GM12878 (cell line): Measurements from ENCODE around the gene CBARP. TPM values are rescaled to one million over a fixed set of nuclear protein-coding genes. Genes with fewer than 3 reads are reported as not detected.

ENCODE experiments used
- CBX3 ChIP-seq: fragments of 200-600 bp; sonication (generic); IDR thresholded peaks from 2 replicates; pipeline ENCODE4 v1.6.1; 2016; ENCODE audit warnings: low read depth, borderline replicate concordance
- CUX1 ChIP-seq: IDR thresholded peaks from 2 replicates; pipeline ENCODE4 v1.6.1; 2012; ENCODE audit warnings: improper control_type of control experiment, low read depth, low read length; ENCODE audit not compliant: insufficient replicate concordance
- DPF2 ChIP-seq: fragments of 450-650 bp; IDR thresholded peaks from 2 replicates; pipeline ENCODE4 v1.6.1; 2017; ENCODE audit warnings: mild to moderate bottlenecking
- E2F8 ChIP-seq: fragments of 450-650 bp; IDR thresholded peaks from 2 replicates; pipeline ENCODE4 v1.6.1; 2018; ENCODE audit warnings: mild to moderate bottlenecking, low read depth, moderate library complexity; ENCODE audit not compliant: partially characterized antibody
- FOS ChIP-seq: IDR thresholded peaks from 3 replicates; pipeline ENCODE4 v1.6.1; 2011; ENCODE audit warnings: borderline replicate concordance; ENCODE audit not compliant: insufficient read length; ENCODE audit errors: extremely low read depth
- IKZF1 ChIP-seq: fragments of 450-650 bp; conservative IDR thresholded peaks from 2 replicates; pipeline ENCODE4 v1.6.1; 2017; ENCODE audit warnings: antibody characterized with exemption, mild to moderate bottlenecking
- MXI1 ChIP-seq: fragments of 150-350 bp; IDR thresholded peaks from 2 replicates; pipeline ENCODE4 v1.6.1; 2011; ENCODE audit warnings: low read depth, mild to moderate bottlenecking, inconsistent platforms, low read length, improper control_type of control experiment
- NFXL1 ChIP-seq: fragments of 450-650 bp; IDR thresholded peaks from 2 replicates; pipeline ENCODE4 v1.6.1; 2017; ENCODE audit warnings: antibody characterized with exemption, mild to moderate bottlenecking, borderline replicate concordance
- POLR2A ChIP-seq: IDR thresholded peaks from 2 replicates; pipeline ENCODE4 v1.6.1; 2011; ENCODE audit warnings: low read depth, mild to moderate bottlenecking, low read length
- RAD21 ChIP-seq: IDR thresholded peaks from 2 replicates; pipeline ENCODE4 v1.6.1; 2011; ENCODE audit warnings: mild to moderate bottlenecking, low read depth, low read length, moderate library complexity; ENCODE audit not compliant: insufficient read depth
- REST ChIP-seq: IDR thresholded peaks from 2 replicates; pipeline ENCODE4 v1.6.1; 2012; ENCODE audit warnings: mild to moderate bottlenecking, low read depth, low read length
- RFX5 ChIP-seq: IDR thresholded peaks from 2 replicates; pipeline ENCODE4 v1.6.1; 2011; ENCODE audit warnings: low read depth, low read length, improper control_type of control experiment
- SREBF1 ChIP-seq: IDR thresholded peaks from 2 replicates; pipeline ENCODE4 v1.6.1; 2012; ENCODE audit warnings: mild to moderate bottlenecking, low read length
- STAT3 ChIP-seq: IDR thresholded peaks from 2 replicates; pipeline ENCODE4 v1.6.1; 2011; ENCODE audit warnings: low read depth, low read length, improper control_type of control experiment
- polyA plus RNA-seq, 11 experiments: library from polyadenylated mRNA; depleted of rRNA in 4 of 11; unstranded in 6 of 11; stranded (reverse) in 5 of 11; fragments of >200 nt; fragmentation: Nextera tagmentation in 4 of 11; fragmentation: Illumina TruSeq in 1 of 11; extraction: Ambion mirVana in 4 of 11; extraction: Trizol in 1 of 11; gene quantifications; 1 replicate in 1 of 11; 2 replicates in 10 of 11; pipeline versions ENCODE4 v1.2.1 to v1.2.3, GENCODE V29; 2011 to 2016; ENCODE audit warnings: inconsistent platforms in 2 of 11, missing spikeins in 2 of 11, low read depth in 1 of 11
- total RNA-seq, 4 experiments: library from RNA; depleted of rRNA in 3 of 4; stranded (reverse); fragments of >200 nt in 3 of 4; fragmentation: Illumina TruSeq in 1 of 4; extraction: Trizol in 1 of 4; gene quantifications; 2 replicates each; pipeline versions ENCODE4 v1.2.1 to v1.2.3, GENCODE V29; 2013 to 2021
- TF ChIP-seq, protein P1 (sequence below): fragments of 450-650 bp; formaldehyde crosslinking; IDR thresholded peaks from 2 replicates; pipeline ENCODE4 v1.5.0; 2022; ENCODE audit warnings: mild to moderate bottlenecking, missing genetic modification characterization

CBARP gene
- total and polyA plus RNA-seq, 10 of the 15 experiments (the other 5 are each of a cell fraction or from before 2014, with no cell fraction given), result 0.04 to 0.59 (median 0.18) TPM; not detected in 3

DNA sequence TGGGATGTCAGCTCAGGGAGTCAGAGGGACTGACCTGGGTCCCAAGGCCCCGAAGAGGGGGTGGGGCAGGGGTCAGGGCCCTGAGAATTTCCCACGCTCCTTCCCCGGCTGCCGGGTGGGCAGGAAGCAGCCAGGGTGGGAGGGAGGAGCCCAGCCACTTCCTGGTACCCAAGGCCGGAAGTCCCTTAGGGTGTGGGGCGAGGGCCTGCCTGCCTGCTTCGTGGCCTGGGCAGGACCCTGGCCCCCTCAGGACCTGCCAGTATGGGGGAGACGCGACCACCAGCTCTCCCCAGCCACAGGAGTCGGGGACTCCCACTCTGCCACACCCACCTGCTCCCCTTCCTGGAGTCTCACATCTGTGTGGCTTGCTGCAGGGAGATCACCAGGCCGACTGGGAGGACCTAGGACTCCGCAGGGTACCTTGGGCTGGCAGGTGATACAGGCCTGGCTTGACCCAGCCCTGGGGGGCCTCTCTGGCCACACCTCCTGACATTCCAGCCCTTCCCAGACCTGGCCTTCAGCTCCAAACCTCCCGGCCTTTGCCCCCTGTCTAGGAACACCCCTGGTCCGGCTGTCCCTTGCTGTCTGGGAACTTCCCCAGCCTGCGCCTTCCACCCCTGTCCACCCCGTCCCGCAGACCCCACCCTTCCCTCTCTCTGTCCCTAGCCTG, 21.5 kb upstream of the CBARP start (continued):
- TF ChIP-seq POLR2A, result peak; percentile 92
- TF ChIP-seq SREBF1, result no peak
- peak; percentile 97 for TF ChIP-seq CUX1
- no peak for TF ChIP-seq STAT3
- no peak for TF ChIP-seq RAD21
- peak; percentile 69 for TF ChIP-seq DPF2
- no peak for TF ChIP-seq FOS
- TF ChIP-seq CBX3, result no peak
- TF ChIP-seq NFXL1, result no peak
- no peak for TF ChIP-seq E2F8
- peak; percentile 93 for TF ChIP-seq IKZF1
- TF ChIP-seq, protein P1, sequence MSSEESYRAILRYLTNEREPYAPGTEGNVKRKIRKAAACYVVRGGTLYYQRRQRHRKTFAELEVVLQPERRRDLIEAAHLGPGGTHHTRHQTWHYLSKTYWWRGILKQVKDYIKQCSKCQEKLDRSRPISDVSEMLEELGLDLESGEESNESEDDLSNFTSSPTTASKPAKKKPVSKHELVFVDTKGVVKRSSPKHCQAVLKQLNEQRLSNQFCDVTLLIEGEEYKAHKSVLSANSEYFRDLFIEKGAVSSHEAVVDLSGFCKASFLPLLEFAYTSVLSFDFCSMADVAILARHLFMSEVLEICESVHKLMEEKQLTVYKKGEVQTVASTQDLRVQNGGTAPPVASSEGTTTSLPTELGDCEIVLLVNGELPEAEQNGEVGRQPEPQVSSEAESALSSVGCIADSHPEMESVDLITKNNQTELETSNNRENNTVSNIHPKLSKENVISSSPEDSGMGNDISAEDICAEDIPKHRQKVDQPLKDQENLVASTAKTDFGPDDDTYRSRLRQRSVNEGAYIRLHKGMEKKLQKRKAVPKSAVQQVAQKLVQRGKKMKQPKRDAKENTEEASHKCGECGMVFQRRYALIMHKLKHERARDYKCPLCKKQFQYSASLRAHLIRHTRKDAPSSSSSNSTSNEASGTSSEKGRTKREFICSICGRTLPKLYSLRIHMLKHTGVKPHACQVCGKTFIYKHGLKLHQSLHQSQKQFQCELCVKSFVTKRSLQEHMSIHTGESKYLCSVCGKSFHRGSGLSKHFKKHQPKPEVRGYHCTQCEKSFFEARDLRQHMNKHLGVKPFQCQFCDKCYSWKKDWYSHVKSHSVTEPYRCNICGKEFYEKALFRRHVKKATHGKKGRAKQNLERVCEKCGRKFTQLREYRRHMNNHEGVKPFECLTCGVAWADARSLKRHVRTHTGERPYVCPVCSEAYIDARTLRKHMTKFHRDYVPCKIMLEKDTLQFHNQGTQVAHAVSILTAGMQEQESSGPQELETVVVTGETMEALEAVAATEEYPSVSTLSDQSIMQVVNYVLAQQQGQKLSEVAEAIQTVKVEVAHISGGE (CRISPR knock-in tag), result no peak
- no peak for TF ChIP-seq REST
- TF ChIP-seq RFX5, result no peak; the same call in 1 of the 2 replicates
- peak; percentile 45; the same call in 1 of the 2 replicates for TF ChIP-seq MXI1
